Fibroblast of skin of back (primary cell): ENCODE results near the gene GALK1.

Experiments
- DNase-seq: peaks from one replicate; pipeline ENCODE4 v3.0.0-alpha.2; 2013

The GALK1 gene

GRCh38 chr17:75749545-75750389 lies 15.2 kb downstream of the GALK1 start:
- DNase-seq = peak; percentile 64

GRCh38 chr17:75748706-75749105 lies 16.3 kb downstream of the GALK1 start:
- no peak for DNase-seq

DNA sequence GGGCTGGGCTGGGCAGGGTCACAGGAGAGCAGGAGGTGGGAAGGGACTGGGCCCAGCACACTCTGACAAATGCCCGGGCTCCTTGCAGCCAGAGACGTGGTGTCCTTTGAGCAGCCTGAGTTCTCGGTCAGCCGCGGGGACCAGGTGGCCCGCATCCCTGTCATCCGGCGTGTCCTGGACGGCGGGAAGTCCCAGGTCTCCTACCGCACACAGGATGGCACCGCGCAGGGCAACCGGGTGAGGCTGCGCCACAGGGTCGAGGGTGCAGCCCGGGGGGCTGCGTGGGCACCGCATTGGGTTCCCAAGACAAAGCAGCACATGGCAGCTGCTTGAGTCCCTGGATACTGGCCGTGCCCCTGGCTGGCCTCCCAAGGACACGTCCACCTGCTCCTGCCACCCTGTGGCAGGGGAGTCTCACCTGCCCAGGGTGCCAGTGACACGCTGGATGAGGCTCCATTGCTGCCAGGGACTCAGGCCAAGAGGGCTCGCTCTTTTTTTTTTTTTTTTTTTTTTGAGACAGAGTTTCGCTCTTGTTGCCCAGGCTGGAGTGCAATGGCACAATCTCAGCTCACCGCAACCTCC lies 21.3 kb downstream of the GALK1 start:
- DNase-seq = no peak

- DNase-seq = no peak
Observed at GRCh38 chr17:75742337-75742736, 22.7 kb downstream of the GALK1 start.

- no peak for DNase-seq
Observed at GRCh38 chr17:75740631-75741077, 24.3 kb downstream of the GALK1 start.

DNA sequence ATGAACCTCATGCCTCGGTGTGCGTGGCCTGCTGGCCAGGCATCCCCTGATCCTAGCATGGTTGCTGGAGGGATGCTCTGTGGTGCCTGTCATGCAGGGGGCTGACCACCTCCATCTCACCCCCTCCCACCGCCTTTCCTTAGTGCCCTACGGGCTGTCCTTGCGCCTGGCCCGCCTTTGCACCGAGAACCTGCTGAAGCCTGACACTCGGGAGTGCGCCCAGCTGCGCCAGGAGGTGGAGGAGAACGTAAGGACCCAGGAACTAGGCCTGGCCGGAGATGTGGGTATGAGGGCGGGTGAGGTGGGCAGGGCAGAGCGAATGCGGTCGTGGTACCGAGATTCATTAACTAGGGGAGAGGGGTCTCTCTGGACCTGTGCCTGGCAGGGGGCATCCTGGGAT lies 24.8 kb downstream of the GALK1 start:
- no peak for DNase-seq

GRCh38 chr17:75739801-75740200 lies 25.2 kb downstream of the GALK1 start:
- DNase-seq = no peak

- DNase-seq = no peak
Observed at GRCh38 chr17:75739174-75739573, 25.8 kb downstream of the GALK1 start.

GRCh38 chr17:75738218-75738802 lies 26.7 kb downstream of the GALK1 start:
- peak; percentile 53 for DNase-seq

- no peak for DNase-seq
Observed at GRCh38 chr17:75737133-75737962, 27.6 kb downstream of the GALK1 start.

- DNase-seq = no peak
Observed at GRCh38 chr17:75736173-75736835, 28.7 kb downstream of the GALK1 start.

DNA sequence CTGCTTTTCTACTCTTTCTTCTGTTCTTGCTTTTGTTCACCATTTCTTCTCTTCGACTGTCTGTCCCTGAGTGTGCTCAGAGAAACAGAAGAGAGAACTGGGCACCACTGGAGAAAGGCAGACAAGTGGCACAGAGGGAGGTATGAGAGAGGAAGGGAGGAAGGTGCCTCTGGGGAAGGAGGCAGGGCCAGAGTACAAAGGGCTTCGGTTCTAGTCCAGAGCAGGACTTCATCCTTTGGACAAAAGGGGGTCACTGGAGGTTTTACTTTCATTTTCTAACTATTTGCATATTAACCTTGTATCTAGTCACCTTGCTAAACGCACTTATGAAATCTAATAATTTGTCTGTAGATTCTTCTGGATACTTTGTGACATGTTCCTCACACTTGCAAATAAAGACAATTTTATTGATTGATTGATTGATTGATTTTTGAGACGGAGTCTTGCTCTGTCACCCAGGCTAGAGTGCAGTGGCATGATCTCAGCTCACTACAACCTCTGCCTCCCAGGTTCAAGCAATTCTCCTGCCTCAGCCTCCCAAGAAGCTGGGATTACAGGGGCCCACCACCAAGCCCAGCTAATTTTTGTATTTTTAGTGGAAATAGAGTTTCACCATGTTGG lies 30.2 kb downstream of the GALK1 start:
- DNase-seq = no peak

- no peak for DNase-seq
Observed at GRCh38 chr17:75733471-75733870, 31.5 kb downstream of the GALK1 start.

DNA sequence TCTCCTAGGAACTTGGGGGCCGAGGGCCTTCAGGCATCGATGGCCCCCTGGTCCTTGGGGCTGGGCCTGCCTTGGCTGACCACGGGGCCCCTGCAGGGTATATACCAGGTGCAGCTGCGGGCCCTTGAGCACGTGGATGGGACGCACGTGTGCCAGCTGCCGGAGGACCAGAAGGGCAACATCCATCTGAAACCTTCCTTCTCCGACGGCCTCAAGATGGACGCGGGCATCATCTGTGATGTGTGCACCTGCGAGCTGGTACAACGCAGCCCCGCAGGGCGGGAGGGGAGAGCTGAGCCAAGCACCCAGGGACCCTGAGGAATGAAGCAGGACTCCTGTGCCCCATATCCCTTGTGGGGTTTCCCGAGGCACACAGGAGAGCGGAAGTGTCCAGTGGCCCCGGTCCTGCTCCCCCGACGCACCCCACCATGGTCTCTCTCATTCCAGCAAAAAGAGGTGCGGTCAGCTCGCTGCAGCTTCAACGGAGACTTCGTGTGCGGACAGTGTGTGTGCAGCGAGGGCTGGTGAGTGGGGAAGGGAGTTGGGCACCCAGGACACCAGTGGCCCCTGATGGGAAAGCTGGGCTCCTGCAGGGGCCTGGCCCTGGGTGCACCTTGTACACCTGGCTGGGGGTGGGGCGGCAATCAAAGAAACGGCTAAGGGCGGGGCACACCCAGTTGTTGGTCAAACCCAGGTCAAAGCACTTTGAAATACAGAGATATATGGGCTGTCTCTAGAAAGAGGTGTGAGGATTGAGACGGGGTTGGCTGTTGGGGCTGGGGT lies 33.1 kb downstream of the GALK1 start:
- no peak for DNase-seq

DNA sequence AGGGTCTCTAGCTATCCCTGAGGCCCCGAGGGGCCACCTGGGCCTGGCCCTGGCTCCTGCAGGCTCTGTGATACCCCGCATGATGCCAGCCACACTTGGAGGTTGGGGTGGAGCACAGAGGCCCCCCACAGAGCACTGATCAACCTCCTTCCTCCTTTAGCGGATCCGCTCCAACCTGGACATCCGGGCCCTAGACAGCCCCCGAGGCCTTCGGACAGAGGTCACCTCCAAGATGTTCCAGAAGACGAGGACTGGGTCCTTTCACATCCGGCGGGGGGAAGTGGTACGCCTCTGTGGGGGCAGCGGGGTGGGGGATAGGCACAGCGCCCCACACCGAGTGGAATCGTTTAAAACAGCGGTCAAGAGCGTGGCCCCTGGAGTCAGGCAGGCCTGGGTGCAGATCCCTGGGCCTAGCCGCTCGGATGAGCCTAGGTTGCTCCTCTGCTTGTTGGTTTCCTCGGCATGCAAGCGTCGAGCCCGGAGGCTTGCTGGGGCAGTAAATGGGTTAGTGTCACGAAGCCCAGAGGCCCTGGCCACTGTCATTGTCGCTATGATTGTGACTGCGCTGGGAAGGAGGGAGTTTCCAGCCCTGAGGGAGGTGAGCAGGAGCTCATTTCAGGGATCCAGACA lies 33.8 kb downstream of the GALK1 start:
- no peak for DNase-seq

DNA sequence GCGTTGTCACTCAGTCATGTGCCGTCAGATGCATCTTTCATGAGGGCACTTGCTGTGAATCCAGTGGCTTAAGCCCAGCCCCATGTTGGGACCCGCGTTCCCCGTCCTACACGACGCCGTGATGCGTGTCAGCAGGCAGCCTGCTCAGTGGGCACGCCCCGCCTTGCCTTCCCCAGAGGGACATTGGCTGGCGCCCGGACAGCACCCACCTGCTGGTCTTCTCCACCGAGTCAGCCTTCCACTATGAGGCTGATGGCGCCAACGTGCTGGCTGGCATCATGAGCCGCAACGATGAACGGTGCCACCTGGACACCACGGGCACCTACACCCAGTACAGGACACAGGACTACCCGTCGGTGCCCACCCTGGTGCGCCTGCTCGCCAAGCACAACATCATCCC lies 34.9 kb downstream of the GALK1 start:
- DNase-seq = no peak

GRCh38 chr17:75729351-75729750 lies 35.6 kb downstream of the GALK1 start:
- no peak for DNase-seq

DNA sequence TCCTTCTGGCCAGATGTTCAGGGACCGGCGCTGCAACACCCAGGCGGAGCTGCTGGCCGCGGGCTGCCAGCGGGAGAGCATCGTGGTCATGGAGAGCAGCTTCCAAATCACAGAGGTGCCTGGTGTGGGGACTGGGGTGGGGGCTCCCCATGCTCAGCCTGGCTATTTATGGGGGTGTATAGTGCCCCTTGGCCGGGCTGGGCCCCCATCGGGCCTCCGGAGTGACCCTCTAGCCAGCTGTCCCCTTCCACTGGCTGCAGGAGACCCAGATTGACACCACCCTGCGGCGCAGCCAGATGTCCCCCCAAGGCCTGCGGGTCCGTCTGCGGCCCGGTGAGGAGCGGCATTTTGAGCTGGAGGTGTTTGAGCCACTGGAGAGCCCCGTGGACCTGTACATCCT lies 37.6 kb downstream of the GALK1 start:
- no peak for DNase-seq

- no peak for DNase-seq
Observed at GRCh38 chr17:75725504-75725903, 39.5 kb downstream of the GALK1 start.
